Measurements from ENCODE around the gene TNRC6C.
"Not testable (repeated sequence)": the region's sequence is repeated elsewhere in the genome, so short reads cannot be mapped to it uniquely, and the experiment has no call there.

The TNRC6C gene

GRCh38 chr17:78040440-78041385 lies 82.2 kb downstream of the TNRC6C start:
- peak; percentile 57 for FAIRE-seq
- DNase-seq (ENCODE audit: insufficient read length, low spot score): peak; percentile 47

- FAIRE-seq (no peak), DNase-seq (ENCODE audit: insufficient read length, low spot score) (no peak)
These were observed 83.1 kb downstream of the TNRC6C start for GRCh38 chr17:78041386-78042179.

- FAIRE-seq: peak; percentile 76
- DNase-seq (ENCODE audit: insufficient read length, low spot score): no peak
These were observed 84.0 kb downstream of the TNRC6C start for GRCh38 chr17:78042542-78042941.

- FAIRE-seq: no peak
- DNase-seq (ENCODE audit: insufficient read length, low spot score): no peak
These were observed 84.5 kb downstream of the TNRC6C start for GRCh38 chr17:78043031-78043430.

GRCh38 chr17:78044280-78044835 lies 85.9 kb downstream of the TNRC6C start:
- DNase-seq (ENCODE audit: insufficient read length, low spot score) (no peak), FAIRE-seq (no peak)

GRCh38 chr17:78045316-78045715 lies 86.8 kb downstream of the TNRC6C start:
- DNase-seq (ENCODE audit: insufficient read length, low spot score): no peak
- FAIRE-seq: no peak

- DNase-seq (ENCODE audit: insufficient read length, low spot score): no peak
- FAIRE-seq: peak; percentile 63
These were observed 88.4 kb downstream of the TNRC6C start for GRCh38 chr17:78046923-78047322.

- no peak for DNase-seq (ENCODE audit: insufficient read length, low spot score)
- FAIRE-seq: no peak
These were observed 90.1 kb downstream of the TNRC6C start for GRCh38 chr17:78048346-78049292.

- FAIRE-seq: no peak
- no peak for DNase-seq (ENCODE audit: insufficient read length, low spot score)
These were observed 91.1 kb downstream of the TNRC6C start for GRCh38 chr17:78049609-78050008.

- FAIRE-seq (no peak), DNase-seq (ENCODE audit: insufficient read length, low spot score) (no peak)
These were observed 92.9 kb downstream of the TNRC6C start for GRCh38 chr17:78051186-78051972.

- DNase-seq (ENCODE audit: insufficient read length, low spot score): no peak
- peak; percentile 54 for FAIRE-seq
These were observed 95.4 kb downstream of the TNRC6C start for GRCh38 chr17:78053777-78054468.

GRCh38 chr17:78057113-78057740 lies 98.7 kb downstream of the TNRC6C start:
- no peak for DNase-seq (ENCODE audit: insufficient read length, low spot score)
- peak; percentile 13 for FAIRE-seq

GRCh38 chr17:78058001-78058400 lies 99.5 kb downstream of the TNRC6C start:
- FAIRE-seq (no peak), DNase-seq (ENCODE audit: insufficient read length, low spot score) (no peak)

- DNase-seq (ENCODE audit: insufficient read length, low spot score): no peak
- no peak for FAIRE-seq
These were observed 100.1 kb downstream of the TNRC6C start for GRCh38 chr17:78058581-78058980.

GRCh38 chr17:78062596-78062995 lies 104.1 kb downstream of the TNRC6C start:
- DNase-seq (ENCODE audit: insufficient read length, low spot score) (no peak), FAIRE-seq (no peak)

- no peak for FAIRE-seq
These were observed 105.0 kb downstream of the TNRC6C start for GRCh38 chr17:78063489-78063888.

GRCh38 chr17:78064708-78065107 lies 106.2 kb downstream of the TNRC6C start:
- FAIRE-seq (no peak), DNase-seq (ENCODE audit: insufficient read length, low spot score) (no peak)

More at GRCh38 chr17:78063489-78063888, 105.0 kb downstream of the TNRC6C start:
- DNase-seq (ENCODE audit: insufficient read length, low spot score): no peak

- not testable (repeated sequence) for FAIRE-seq; DNase-seq (ENCODE audit: insufficient read length, low spot score)
These were observed 108.5 kb downstream of the TNRC6C start for GRCh38 chr17:78066976-78067375.
